ENCODE data around the gene ANO2.

- TF ChIP-seq POLR2A (IDR thresholded peaks at IDR 0.05) = no peak
- no peak for TF ChIP-seq CTCF (IDR thresholded peaks at IDR 0.05)
These were observed 318.9 kb downstream of the ANO2 start for GRCh38 chr12:5626151-5626550.

Data from uterus (tissue), 2 donors.